C4-2B (cell line): Measurements from ENCODE around the gene TMEM184A.

Source experiments
- ZFX ChIP-seq: fragments of 450-650 bp; IDR thresholded peaks from 2 replicates; pipeline ENCODE4 v1.6.1; 2017
- TF ChIP-seq, protein P1 (sequence below): fragments of 450-650 bp; conservative IDR thresholded peaks from 2 replicates; pipeline ENCODE4 v1.5.1; 2017; ENCODE audit warnings: mild to moderate bottlenecking

DNA sequence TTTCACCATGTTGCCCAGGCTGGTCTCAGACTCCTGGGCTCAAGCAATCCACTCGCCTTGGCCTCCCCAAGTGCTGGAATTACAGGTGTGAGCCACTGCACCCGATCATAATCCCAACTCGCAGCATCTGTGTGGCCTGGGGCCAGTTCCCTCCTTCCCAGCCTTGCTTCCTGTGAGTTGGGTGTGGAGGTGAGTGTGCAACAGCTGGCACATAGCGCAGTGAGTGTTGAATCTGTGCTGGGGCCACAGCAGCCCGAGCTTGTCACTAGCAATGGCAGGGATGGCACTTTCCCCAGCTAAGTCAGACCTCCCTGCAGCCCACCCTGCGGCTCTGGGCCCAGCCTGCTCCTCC, 12.2 kb downstream of the TMEM184A start:
- TF ChIP-seq, protein P1, sequence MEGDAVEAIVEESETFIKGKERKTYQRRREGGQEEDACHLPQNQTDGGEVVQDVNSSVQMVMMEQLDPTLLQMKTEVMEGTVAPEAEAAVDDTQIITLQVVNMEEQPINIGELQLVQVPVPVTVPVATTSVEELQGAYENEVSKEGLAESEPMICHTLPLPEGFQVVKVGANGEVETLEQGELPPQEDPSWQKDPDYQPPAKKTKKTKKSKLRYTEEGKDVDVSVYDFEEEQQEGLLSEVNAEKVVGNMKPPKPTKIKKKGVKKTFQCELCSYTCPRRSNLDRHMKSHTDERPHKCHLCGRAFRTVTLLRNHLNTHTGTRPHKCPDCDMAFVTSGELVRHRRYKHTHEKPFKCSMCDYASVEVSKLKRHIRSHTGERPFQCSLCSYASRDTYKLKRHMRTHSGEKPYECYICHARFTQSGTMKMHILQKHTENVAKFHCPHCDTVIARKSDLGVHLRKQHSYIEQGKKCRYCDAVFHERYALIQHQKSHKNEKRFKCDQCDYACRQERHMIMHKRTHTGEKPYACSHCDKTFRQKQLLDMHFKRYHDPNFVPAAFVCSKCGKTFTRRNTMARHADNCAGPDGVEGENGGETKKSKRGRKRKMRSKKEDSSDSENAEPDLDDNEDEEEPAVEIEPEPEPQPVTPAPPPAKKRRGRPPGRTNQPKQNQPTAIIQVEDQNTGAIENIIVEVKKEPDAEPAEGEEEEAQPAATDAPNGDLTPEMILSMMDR = no peak
- TF ChIP-seq ZFX = no peak
